ENCODE measurements around the gene ITGA2. TPM values are rescaled to one million over a fixed set of nuclear protein-coding genes. Genes with fewer than 3 reads are reported as not detected.

ITGA2 gene
- total and polyA plus RNA-seq, 2 of the 8 experiments (the other 6 are each of a cell fraction or from before 2014, with no cell fraction given) = 1.4 to 7.7 TPM

DNA sequence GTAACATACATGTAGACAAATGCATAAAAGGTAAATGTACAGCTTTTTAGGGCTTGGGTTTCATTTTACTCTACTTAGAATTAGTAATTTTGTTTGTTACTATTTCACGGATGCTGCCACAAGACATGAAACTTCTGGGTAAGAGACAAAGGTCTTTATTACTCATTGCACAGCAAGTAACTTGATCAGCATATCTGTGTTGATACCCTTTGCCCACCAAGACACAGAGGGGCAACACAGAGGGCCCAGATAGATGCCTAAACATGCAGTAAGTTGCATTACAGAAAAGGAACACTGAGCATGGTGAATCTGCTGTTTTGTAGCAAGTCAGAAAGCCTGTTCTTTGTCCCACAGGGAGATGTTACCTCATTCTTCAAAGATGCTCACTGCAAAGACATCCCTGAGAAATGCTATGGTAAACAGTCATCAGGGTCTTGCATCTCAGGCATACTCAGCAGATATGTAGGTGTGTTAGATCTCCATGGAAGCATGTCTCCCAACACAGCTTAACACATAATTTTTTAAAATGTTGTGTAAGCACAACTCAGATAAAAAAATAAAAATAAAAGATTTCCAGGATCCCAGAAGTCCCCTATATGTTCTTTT, 10.3 kb downstream of the ITGA2 start:
- Histone ChIP-seq H2AK5ac (ENCODE audit: low read depth, low read length) (no peak overlapping the region), H3K4ac (replicated peaks; ENCODE audit: insufficient read length, low read depth, low read length) (no peak overlapping the region), H3K18ac (ENCODE audit: extremely low read depth, low read length) (no peak overlapping the region), H3K9ac (replicated peaks in 1 of 4; ENCODE audit: extremely low read depth in 1 of 4, low read depth in 3 of 4, low read length in 3 of 4) (no peak overlapping the region), H3K79me2 (ENCODE audit: control insufficient read depth in 1 of 2, insufficient read depth in 2 of 2, low read length in 2 of 2) (no peaks in the 10 kb centered on the region), H3K4me1 (replicated peaks in 1 of 4; ENCODE audit: control insufficient read depth in 3 of 4, insufficient read depth in 4 of 4, low read length in 3 of 4) (no peaks in the 10 kb centered on the region), H4K91ac (replicated peaks; ENCODE audit: insufficient read length, low read length) (no peak overlapping the region), H3K14ac (ENCODE audit: insufficient read length) (no peak overlapping the region), H3K9me3 (ENCODE audit: insufficient read depth in 2 of 2, low read depth in 1 of 2, low read length in 1 of 2) (no peaks in the 10 kb centered on the region), H2BK20ac (ENCODE audit: low read length) (no peak overlapping the region), H3K79me1 (ENCODE audit: low read depth, low read length) (no peaks in the 10 kb centered on the region), H3K23me2 (ENCODE audit: low read depth, low read length) (no peaks in the 10 kb centered on the region), H3K4me3 (ENCODE audit: extremely low read depth in 1 of 4, insufficient read depth in 2 of 4, low read depth in 3 of 4, low read length in 4 of 4) (no peak overlapping the region), H2BK5ac (ENCODE audit: low read depth, low read length) (no peak overlapping the region), H2BK15ac (ENCODE audit: low read length) (no peak overlapping the region), H2AFZ (ENCODE audit: low read length) (no peak overlapping the region), H4K20me1 (replicated peaks in 1 of 2; ENCODE audit: control insufficient read depth in 1 of 2, insufficient read depth in 2 of 2, low read length in 2 of 2) (no peaks in the 10 kb centered on the region), H3K27ac (ENCODE audit: low read depth, low read length) (no peak overlapping the region), H3K4me2 (ENCODE audit: insufficient read depth in 1 of 2, low read depth in 2 of 2, low read length in 2 of 2) (no peak overlapping the region), H4K8ac (ENCODE audit: extremely low read depth, insufficient read depth, low read length) (no peak overlapping the region), H3K27me3 (replicated peaks in 1 of 4; ENCODE audit: control insufficient read depth in 3 of 4, extremely low read depth in 1 of 4, insufficient read depth in 3 of 4, low read length in 3 of 4) (peaks cover 0 to 2% (median 0%) of the 10 kb centered on the region in 4 experiments; a peak in 1 of 7 replicates), H3K23ac (ENCODE audit: insufficient read length) (no peak overlapping the region), H2BK12ac (ENCODE audit: low read depth, low read length) (no peak overlapping the region), H3K56ac (replicated peaks; ENCODE audit: insufficient read length, low read depth, low read length) (no peak overlapping the region), H3K36me3 (ENCODE audit: control insufficient read depth in 2 of 4, insufficient read depth in 4 of 4, low read length in 3 of 4) (no peaks in the 10 kb centered on the region), H2BK120ac (replicated peaks; ENCODE audit: low read depth, low read length) (no peak overlapping the region), H4K5ac (ENCODE audit: insufficient read length, low read depth, low read length) (no peak overlapping the region)
- DNase-seq (ENCODE audit: low read depth in 1 of 2, low spot score in 2 of 2) (no peak), FAIRE-seq (no peak)
- CTCF ChIA-PET (ENCODE audit: partially characterized antibody) = interaction anchor here (1.5 to 3.4 kb wide), 4 partner anchors 9 to 50 kb away, joined by 3 to 12 read pairs (median 8); no protein-coding TSS in a partner anchor
- whole genome bisulfite sequencing, 2 experiments (ENCODE audit: extremely low coverage in 1 of 2, insufficient coverage in 1 of 2, insufficient read length in 1 of 2, insufficient replicate concordance in 2 of 2, low coverage in 1 of 2, low lambda C conversion rate in 2 of 2, missing lambda C conversion rate in 1 of 2) = 88% methylated on average over 1 of the region's 1 CpG; no CpG with 5 or more reads in 1 of the 2 experiments
- POLR2A ChIA-PET (ENCODE audit: partially characterized antibody) = no interaction called here
- no peak for TF ChIP-seq RAD21 (IDR thresholded peaks at IDR 0.05 in 1 of 2, conservative IDR thresholded peaks at IDR 0.05 in 1 of 2; ENCODE audit: low read depth in 2 of 2, low read length in 2 of 2)
- TF ChIP-seq RFX5 (IDR thresholded peaks at IDR 0.05; ENCODE audit: borderline replicate concordance, low read depth, low read length) = no peak
- no peak for TF ChIP-seq BCL11A (IDR thresholded peaks at IDR 0.05; ENCODE audit: low read depth in 2 of 2, low read length in 2 of 2)

Measured in H1 (cell line).